ENCODE data around the gene RBM33.
"Not testable (repeated sequence)": the region's sequence is repeated elsewhere in the genome, so short reads cannot be mapped to it uniquely, and the experiment has no call there.

Gene RBM33

DNA sequence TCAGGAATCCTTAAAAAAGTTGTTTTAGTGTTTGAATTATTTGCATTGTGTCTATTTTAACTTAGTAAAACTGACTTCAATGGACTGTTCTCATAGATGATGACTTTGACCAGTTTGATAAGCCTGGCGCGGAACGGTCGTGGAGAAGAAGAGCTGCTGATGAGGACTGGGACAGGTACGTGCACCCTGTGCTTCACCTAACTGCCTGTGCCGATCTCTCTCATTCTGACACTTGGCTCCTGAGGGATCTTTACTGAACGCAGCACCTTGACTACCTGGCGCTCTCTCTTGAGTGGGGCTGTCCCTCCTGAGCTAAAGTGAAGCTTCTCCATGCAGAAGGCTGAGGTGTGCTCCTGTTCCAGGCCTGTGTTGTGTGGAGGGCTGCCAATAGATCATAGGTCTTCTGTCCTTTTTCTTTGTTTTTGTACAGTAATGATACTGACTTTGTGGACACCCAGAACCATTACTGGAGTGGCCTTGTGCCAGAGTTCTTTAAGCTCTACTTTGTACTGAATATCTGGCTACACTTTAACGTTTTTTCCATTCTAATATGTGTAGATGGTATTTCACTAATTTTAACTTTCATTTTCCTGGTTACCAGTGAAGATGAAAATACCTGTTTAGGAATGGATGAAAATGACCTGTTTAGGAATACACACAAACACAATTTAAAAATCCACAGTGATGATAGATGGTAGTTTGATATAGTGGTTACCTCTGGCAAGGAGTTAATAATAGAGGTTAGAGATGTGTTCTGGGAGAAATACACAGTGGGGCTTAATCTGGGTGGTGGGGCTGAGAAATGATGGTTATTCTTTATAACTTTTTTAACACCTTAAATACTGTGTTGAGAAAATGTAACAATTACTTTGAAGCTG is 20.9 kb downstream of the RBM33 start:
- DNase-seq (ENCODE audit: low read depth in 2 of 2): no peak

DNA sequence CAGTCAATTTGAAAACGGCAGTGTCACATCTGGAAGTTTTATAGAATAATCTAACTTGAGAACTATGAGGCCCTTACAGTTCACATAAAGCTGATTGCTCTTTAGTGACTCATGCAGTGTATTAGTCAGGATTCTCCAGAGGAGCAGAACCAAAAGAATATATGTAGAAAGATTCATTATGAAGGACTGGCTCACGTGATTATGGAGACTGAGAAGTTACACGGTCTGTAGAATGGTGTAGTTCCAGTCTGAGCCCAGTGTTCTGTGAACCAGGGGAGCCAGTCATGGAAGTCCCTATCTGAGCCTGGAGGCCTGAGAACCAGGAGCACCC is 21.5 kb downstream of the RBM33 start:
- no peak for DNase-seq (ENCODE audit: low read depth in 2 of 2)

DNA sequence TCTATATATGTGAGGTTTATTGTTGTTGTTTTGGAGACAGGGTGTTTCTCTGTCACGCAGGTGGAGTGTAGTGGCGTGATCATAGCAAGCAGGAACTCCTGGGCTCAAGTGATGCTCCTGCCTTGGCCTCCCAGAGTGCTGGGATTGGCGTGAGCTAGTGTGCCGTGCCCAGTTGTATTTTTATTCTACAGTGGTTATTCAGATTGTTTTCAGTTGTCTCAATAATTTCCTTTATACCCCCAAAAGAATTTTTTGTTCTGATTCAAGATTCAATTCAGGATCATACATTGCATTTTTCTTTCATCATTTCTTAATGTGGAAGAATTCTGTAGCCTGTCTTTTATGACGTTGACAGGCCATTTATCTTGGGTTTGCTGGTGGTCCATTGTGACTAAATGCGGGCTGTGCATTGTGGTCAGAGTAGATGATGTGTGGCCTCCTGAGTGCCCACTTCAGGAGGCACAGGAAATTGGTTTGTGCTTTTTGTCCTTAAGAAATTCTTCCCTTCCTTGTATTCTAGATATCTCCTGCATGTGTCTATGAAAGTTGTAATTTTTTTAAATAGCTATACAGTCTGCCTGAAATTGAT is 22.9 kb downstream of the RBM33 start:
- DNase-seq (ENCODE audit: low read depth in 2 of 2): no peak

DNA sequence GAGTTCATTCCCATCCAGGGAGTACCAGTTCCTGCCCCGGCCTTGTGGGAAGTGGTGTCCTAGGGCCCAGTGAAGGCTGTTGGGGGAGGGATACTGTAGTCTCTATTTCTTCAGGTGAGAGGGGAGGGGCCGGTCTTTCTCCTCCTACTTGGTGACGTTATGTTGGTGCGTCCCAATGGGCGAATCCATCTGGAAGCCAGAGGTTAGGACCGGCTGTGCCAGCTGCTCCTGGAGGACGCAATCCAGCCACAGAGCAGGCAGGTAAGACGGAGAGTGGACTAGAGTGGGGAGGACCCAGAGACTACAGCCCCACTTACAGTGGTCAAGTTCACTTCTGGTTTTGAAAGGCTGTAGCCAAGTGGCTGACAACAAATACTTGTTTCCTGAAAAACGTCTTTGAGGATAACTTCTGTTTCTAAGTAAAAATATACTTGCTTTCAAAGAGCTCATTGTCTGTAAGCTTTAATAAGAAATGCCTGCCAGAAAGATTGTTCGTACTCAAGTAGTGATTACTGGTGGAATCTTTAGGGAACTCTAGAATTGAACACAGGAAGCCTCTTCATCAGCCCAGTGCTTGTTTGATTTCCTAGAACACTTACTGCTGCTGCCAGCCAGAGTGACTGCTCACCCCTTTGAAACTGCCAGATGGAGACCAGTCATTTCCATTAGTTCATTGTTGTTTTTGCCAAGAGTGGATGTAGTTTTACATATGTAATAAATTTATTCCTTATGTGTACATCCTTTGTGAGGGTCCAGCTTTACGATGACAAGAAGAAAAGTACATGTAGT is 25.4 kb downstream of the RBM33 start:
- DNase-seq (ENCODE audit: low read depth in 2 of 2): no peak

DNA sequence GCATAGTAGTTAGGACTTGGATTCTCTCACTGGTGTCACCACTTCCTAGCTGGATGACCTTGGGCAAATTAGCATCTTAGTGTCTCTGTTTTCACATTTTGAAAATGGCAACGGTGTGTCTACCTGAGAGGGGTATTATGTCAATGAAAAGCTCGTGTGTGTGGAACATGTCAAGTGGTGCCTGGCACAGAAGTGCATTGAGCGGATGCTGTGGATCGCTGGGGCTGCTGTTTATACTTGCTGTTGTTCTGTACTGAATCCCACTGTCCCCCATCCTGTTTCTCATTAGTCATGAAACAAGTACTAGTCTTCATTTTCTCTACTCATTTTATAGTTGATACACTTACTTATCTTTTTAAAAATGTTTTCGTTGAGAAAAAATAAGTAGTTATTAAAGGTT is 26.1 kb downstream of the RBM33 start:
- no peak for DNase-seq (ENCODE audit: low read depth in 2 of 2)

DNA sequence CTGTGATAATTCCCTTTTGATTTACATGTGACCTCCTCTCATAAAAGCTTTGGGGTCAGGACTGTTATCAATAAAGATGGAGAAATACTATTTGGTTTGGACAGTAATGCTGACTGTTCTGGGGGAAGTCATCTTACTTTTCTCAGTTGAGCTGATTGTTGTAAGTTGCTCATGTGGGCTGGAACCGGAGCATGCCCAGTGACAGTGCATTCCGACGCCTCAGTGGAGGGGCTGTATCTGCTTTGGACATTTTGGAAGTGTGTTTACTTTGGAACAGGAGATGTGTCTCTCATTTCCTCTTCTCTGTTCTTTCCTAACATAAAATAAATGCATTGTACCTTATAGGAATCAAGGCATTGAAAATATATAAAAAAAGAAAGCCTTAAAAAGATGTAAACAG is 30.1 kb downstream of the RBM33 start:
- no peak for DNase-seq (ENCODE audit: low read depth in 2 of 2)

DNA sequence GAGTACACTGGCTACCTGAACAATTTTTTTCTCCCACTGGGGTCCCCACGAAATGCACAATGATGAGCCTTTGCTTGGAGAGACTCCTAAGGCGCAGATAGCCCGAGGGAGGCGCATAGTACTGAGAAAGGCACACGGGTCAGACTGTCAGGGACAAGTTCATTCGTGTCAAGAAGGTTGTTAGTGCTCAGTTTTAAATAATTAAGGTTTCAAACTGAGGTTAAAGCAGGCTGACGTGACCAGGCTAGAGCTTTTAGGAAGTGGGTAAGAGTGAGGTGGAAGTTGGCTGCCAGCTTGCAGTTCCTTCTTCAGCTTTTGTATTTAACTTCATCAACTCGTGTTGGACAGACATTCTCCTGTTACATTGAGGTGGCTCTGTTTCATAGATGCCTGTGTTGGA is 31.6 kb downstream of the RBM33 start:
- DNase-seq (ENCODE audit: low read depth in 2 of 2): no peak

DNA sequence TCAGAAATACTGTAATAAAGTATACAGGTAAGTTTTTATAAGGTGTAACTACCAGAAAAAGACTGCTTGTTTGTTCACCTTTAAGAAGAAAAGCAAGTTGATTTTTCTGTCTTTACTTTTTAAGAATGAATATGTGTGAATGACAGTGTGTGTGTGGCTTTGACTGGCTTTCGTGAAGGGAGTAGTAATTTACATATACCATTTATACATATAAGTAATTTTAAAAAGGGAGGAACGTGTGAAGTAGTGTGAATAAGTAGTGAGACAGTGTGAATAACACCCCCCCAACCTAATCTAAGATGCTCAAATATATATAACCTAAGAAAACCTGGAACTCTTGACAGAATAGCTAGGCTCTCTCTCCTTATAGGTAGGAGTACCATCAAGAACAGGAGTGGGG is 33.2 kb downstream of the RBM33 start:
- no peak for DNase-seq (ENCODE audit: low read depth in 2 of 2)

DNA sequence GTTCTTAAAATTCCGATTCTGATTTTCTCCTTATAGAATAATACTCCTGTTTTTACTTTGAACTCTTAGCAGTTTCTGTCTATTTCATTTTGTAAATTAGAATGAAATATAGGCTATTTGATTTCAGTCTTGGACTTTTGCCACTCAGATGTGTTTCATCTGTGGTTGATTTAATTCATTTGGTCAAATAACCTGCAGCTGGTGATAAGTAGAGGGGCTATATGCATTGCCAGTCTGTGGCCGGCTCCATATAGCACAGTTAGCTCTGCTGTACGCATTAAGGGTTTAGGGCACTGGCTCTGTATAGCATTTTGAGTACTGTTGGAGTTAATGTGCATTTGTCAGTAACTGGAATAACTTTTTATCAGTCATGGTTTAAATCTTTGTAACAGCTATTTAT is 35.7 kb downstream of the RBM33 start:
- DNase-seq (ENCODE audit: low read depth in 2 of 2): no peak

DNA sequence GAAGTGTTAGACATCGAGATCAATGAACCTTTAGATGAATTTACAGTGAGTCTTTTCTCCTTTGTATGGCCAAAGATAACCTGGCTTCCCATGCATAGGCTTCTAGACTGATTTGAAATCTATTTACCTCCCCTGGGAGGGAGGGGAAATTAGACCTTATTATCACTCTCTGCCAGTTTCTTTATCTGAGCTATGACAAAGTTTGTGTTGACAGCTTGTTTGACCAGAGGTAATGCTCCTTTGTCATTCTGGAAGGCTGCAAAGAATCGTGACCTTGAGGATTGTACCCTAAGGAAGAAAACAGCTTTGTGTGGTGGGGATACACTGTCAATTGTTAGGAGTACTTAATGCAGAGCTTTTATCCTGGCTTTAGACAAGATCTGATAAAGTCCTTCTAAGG is 36.4 kb downstream of the RBM33 start:
- DNase-seq (ENCODE audit: low read depth in 2 of 2): no peak

DNA sequence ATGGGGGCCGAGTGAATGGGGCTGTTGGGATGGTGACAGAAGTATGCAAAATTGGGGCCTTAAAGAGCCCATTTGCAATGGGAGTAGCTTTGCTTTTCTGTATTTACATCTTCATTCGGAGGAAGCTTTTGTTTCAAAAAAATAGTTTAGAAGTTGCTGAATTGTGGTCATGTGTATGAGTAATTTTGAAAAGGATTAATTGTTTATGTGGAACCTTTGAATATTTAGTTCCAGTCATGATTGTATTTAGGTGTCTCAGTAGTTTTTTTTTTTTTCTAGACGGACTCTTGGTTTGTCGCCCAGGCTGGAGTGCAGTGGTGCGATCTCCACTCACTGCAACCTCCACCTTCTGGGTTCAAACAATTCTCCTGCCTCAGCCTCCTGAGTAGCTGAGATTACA is 37.2 kb downstream of the RBM33 start:
- DNase-seq (ENCODE audit: low read depth in 2 of 2): no peak

DNA sequence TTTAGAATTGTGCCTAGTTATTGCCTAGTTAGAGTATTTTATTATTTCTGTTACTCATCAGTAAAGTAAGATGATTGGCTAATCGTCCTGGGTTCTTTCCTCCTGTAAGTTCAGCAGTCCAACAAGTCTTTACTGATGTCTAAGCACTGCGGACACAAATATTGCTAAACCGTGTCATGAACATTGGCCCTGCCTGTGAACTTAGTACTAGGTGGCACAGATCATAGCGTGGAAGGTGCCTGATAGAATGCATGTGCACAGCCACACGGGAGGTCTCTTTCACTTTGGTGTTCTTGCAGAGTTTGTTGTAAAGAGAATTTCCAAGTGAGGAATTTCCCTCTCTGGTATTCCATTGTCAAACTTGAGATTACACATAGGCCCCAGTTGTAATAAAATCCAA is 38.0 kb downstream of the RBM33 start:
- no peak for DNase-seq (ENCODE audit: low read depth in 2 of 2)

DNA sequence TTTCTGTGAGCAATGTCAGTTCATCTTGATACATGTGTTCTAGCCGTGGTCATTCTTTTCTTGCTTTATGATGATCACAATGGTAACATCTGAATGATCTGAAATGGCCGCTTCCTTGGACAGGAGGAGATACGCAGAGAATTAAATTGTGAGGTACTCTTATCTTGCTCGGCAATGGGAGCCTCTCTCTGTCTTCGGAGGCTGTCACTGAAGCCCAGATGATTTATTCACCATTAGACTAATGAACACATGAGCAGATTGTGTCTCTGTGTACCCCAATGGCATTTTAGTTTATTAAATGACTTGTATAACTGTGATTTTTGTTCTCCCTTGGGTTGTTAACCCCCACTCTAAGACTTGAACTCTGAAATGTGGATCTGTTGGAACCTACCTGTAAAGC is 38.6 kb downstream of the RBM33 start:
- no peak for DNase-seq (ENCODE audit: low read depth in 2 of 2)

DNA sequence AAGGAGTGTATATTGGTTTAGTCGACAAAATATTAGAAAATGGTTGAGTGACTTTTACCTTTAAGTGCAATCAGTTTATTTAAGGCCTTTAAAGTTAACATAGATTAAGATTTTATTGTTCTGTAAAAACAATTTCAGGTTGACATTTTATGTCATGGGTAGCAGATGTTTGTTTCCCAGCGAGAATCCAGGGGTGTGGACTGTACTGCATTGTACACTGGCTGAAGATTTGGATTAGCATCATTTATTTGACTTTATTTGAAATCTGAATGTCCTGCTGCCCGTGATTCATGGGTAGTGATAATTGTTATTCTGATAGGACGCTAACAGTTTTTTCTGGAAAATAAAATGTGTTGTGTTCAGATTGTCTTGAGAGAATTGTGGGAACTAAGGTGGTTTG is 39.3 kb downstream of the RBM33 start:
- no peak for DNase-seq (ENCODE audit: low read depth in 2 of 2)

DNA sequence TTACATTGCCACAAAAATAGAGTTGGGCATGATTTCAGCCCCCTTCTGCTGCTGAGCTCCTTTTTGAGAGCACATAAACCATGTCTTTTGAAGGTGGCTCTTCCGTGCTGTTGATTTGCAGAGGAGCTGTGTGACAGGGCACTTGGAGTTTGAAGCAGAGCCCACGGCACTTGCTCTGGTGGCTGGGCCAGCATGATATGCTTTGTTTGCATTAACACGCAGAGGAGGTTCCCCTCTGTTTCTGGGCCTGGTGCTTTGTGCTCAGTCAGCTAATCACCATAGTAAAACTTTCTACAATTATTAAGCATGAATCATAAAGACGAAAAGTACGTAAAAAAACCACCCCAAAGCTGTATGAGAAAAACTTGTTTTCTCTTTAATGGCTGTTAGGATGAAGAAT is 40.1 kb downstream of the RBM33 start:
- no peak for DNase-seq (ENCODE audit: low read depth in 2 of 2)

DNA sequence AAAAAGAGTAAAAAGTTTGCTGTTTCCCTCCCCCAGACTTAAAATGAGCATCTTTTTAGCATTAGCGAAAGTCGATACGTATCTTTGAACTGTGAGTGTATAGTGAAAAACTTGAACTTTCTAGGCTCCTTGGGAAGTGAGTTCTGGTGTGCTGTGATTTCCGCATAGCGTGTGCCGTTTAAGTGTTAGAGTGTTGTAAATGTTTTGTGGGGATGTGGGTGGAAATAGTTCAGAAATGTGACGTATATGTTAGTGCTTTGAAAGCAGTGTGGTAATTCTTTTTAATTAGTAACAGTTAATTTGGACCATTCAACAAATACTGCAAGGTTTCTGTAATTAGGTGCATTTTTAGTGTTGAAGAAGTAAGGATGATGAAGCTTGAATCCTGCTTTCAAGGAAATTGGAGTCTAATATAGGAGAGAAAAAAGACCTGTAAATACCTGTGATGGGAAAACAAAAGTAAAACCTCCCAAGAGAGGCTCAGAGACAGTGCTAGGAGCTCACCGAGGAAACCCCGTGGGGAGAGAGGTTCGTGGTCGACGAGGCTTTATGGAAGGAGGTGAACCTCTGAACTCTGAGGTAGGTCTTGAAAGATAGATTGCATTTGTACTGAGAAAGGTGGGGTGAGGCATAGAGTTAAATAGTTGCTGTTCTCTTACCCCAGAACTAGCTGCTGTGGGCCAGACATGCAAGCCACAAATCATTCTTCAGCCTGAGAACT is 40.8 kb downstream of the RBM33 start:
- no peak for DNase-seq (ENCODE audit: low read depth in 2 of 2)

DNA sequence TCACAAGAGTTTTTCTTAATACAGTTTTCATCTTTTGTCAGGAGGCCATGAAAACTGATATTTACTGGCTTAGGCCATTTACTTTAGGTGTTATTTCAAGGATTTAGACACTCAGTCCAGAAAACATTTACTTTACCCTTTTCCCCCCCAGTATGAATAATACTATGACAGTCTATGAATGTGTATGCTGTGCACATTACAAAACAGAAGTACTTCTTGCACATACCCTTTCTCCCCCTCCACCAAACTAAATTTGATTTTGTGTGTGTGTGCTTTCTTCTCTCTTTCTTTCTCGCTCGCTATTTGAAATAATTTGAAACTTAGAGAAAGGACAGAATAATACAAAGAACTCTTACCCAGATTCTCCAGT is 41.3 kb downstream of the RBM33 start:
- no peak for DNase-seq (ENCODE audit: low read depth in 2 of 2)

DNA sequence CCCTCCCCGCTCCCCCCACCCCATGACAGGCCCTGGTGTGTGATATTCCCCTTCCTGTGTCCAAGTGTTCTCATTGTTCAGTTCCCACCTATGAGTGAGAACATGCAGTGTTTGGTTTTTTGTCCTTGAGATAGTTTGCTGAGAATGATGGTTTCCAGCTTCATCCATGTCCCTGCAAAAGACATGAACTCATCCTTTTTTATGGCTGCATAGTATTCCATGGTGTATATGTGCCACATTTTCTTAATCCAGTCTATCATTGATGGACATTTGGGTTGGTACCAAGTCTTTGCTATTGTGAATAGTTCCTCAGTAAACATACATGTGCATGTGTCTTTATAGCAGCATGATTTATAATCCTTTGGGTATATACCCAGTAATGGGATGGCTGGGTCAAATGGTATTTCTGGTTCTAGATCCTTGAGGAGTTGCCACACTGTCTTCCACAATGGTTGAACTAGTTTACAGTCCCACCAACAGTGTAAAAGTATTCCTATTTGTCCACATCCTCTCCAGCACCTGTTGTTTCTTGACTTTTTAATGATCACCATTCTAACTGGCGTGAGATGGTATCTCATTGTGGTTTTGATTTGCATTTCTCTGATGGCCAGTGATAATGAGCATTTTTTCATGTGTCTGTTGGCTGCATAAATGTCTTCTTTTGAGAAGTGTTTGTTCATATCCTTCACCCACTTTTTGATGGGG is 42.3 kb downstream of the RBM33 start:
- DNase-seq (ENCODE audit: low read depth in 2 of 2): not testable (repeated sequence)

DNA sequence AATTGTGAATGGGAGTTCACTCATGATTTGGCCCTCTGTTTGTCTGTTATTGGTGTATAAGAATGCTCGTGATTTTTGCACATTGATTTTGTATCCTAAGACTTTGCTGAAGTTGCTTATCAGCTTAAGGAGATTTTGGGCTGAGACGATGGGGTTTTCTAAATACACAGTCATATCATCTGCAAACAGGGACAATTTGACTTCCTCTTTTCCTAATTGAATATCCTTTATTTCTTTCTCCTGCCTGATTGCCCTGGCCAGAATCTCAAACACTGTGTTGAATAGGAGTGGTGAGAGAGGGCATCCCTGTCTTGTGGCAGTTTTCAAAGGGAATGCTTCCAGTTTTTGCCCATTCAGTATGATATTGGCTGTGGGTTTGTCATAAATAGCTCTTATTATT is 43.8 kb downstream of the RBM33 start:
- not testable (repeated sequence) for DNase-seq (ENCODE audit: low read depth in 2 of 2)

DNA sequence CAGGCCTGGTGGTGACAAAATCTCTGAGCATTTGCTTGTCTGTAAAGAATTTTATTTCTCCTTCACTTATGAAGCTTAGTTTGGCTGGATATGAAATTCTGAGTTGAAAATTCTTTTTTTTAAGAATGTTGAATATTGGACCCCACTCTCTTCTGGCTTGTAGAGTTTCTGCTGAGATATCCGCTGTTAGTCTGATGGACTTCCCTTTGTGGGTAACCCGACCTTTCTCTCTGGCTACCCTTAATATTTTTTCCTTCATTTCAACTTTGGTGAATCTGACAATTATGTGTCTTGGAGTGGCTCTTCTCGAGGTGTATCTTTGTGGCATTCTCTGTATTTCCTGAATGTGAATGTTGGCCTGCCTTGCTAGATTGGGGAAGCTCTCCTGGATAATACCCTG is 46.2 kb downstream of the RBM33 start:
- not testable (repeated sequence) for DNase-seq (ENCODE audit: low read depth in 2 of 2)

DNA sequence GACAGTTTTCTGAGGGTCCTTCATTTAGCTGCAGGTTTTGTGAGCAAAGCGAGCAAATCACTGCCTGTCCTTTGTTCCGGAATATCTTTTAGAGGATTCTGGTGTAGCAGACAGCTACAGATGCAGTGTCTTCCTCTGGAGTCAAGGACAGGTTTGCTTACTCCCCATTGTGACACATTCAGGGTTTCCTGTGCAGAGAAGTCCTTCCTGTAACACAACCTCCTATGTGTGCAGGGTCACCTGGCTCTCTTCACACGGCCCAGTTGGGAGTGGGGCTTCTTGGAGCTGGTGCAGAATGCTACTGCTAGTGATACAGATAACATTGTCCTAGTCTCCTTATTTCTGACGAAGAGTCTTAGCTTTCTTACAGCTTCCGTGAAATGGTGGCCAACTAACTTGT is 47.9 kb downstream of the RBM33 start:
- DNase-seq (ENCODE audit: low read depth in 2 of 2): no peak

DNA sequence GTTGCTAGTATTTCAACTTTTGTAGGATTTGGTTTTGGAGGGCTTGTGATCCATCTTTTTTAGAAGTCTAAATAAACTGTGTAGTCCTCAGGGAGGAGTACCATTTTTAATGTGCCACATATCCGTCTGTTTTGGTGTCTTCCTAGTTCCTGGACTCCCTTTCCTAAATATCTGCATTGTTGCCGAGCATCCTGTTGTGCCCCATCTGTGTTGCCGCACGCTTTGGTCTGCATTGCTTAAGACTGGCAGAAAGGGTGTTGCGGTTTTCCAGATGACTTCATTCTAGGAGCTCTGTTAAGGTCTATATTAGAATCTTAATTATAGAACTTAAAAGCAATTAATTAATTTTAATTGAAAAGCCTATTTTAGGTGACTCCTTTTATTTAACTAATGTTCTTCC is 49.4 kb downstream of the RBM33 start:
- no peak for DNase-seq (ENCODE audit: low read depth in 2 of 2)

Data from stimulated activated CD8-positive, alpha-beta memory T cell treated with anti-CD3 and anti-CD28 coated beads, Interleukin-2, amount 100 ng/mL, for 48 hours (primary cell).